Sigmoid colon (tissue), 7 donors: ENCODE results near the gene PTGS1. TPM values are rescaled to one million over a fixed set of nuclear protein-coding genes. Genes with fewer than 3 reads are reported as not detected.
"Not testable (repeated sequence)": the region's sequence is repeated elsewhere in the genome, so short reads cannot be mapped to it uniquely, and the experiment has no call there.

Experiments used
- DNase-seq: peaks from one replicate; pipeline ENCODE4 v3.0.0-alpha.2; 2019
- H3K27ac ChIP-seq, 4 donors: fragments of 200-600 bp; sonication (generic); one replicate each; pipeline ENCODE4 v1.5.1; 2016 to 2019; ENCODE audit warnings: mild to moderate bottlenecking in 1 of 4
- H3K27me3 ChIP-seq, 3 donors: fragments of 200-600 bp; sonication (generic); one replicate each; pipeline ENCODE4 v1.5.1; 2019; ENCODE audit warnings: mild to moderate bottlenecking in 1 of 3
- H3K36me3 ChIP-seq, 4 donors: fragments of 200-600 bp; sonication (generic); one replicate each; pipeline ENCODE4 v1.5.1; 2016 to 2019
- H3K4me1 ChIP-seq, 4 donors: fragments of 200-600 bp; sonication (generic); one replicate each; pipeline ENCODE4 v1.5.1; 2017 to 2019
- H3K4me3 ChIP-seq, 4 donors: fragments of 200-600 bp; sonication (generic); one replicate each; pipeline ENCODE4 v1.5.1; 2017 to 2019; ENCODE audit warnings: mild to moderate bottlenecking in 2 of 4, moderate library complexity in 1 of 4
- H3K9me3 ChIP-seq, 4 donors: fragments of 200-600 bp in 3 of 4; sonication (generic) in 3 of 4; one replicate each; pipeline versions ENCODE4 v1.5.1 to v1.6.1; 2013 to 2019
- CTCF ChIP-seq, 4 experiments: fragments of 450-650 bp in 3 of 4; fragments of 200-600 bp in 1 of 4; IDR thresholded peaks; one replicate each; pipeline ENCODE4 v1.5.1; 2016 to 2019; ENCODE audit warnings: antibody characterized with exemption in 4 of 4, mild to moderate bottlenecking in 3 of 4, moderate library complexity in 2 of 4
- EP300 ChIP-seq, 4 donors: sonication (generic); formaldehyde crosslinking; IDR thresholded peaks; one replicate each; pipeline ENCODE4 v1.6.1; 2017; ENCODE audit warnings: antibody characterized with exemption in 4 of 4
- POLR2A ChIP-seq, 2 donors: fragments of 450-650 bp; IDR thresholded peaks; one replicate each; pipeline ENCODE4 v1.6.1; 2016; ENCODE audit warnings: antibody characterized with exemption in 2 of 2, mild to moderate bottlenecking in 2 of 2, moderate library complexity in 2 of 2
- POLR2AphosphoS5 ChIP-seq, 4 donors: sonication (generic); formaldehyde crosslinking; IDR thresholded peaks; one replicate each; pipeline ENCODE4 v1.6.1; 2017; ENCODE audit warnings: antibody characterized with exemption in 4 of 4
- WGBS, 2 donors: extraction: QIAGEN DNeasy Blood & Tissue Kit; methylation state at CpG; one replicate each; pipeline ENCODE4 v1.1.7; 2013; 5-methylcytosine and 5-hydroxymethylcytosine counted together
- intact Hi-C: fragments of 100-400 bp; cut with DNase I; formaldehyde crosslinking; loops from one replicate; pipeline ENCODE4 v1.15.1; 2023
- polyA plus RNA-seq, 3 donors: library from polyadenylated mRNA; stranded (reverse); fragments of 200-250 nt; gene quantifications; one replicate each; pipeline ENCODE4 v1.2.3, GENCODE V29; 2013
- total RNA-seq, 4 donors: library from RNA; depleted of rRNA; stranded (reverse); fragments of >200 nt; gene quantifications; one replicate each; pipeline ENCODE4 v1.1.0, GENCODE V29; 2016
- donor health status: healthy with polysubstance abuse.
- donor health status: Bipolar disorder and iron deficiency.
- donor health status: healthy.

The PTGS1 gene
- total and polyA plus RNA-seq, 7 donors: 3.0 to 150 (median 72.6) TPM

GRCh38 chr9:122360891-122361290 is 9.9 kb upstream of the PTGS1 start:
- H3K4me1 ChIP-seq: peaks cover 0 to 36% (median 25%) of the 10 kb centered on the region in 4 donors
- TF ChIP-seq POLR2AphosphoS5 (IDR thresholded peaks at IDR 0.05) (peak in 2 of 4 donors; percentile 42 to 44), POLR2A (IDR thresholded peaks at IDR 0.05) (no peak)
- H3K27me3 ChIP-seq: no peaks in the 10 kb centered on the region
- no peaks in the 10 kb centered on the region for H3K36me3 ChIP-seq
- no peaks in the 10 kb centered on the region for H3K9me3 ChIP-seq
- intact Hi-C loops: loop anchor here (1.0 kb wide), 1 partner anchor 19 kb away; no protein-coding TSS in a partner anchor
- DNase-seq: no peak
- WGBS, 2 donors: 77 to 80% methylated on average over 8 of the region's 8 CpGs
- H3K4me3 ChIP-seq: no peak overlapping the region
- peak overlapping the region; percentile 67 to 79 (median 72) for H3K27ac ChIP-seq

- WGBS, 2 donors: 92 to 93% methylated on average over 12 of the region's 12 CpGs
- DNase-seq, H3K4me3 ChIP-seq, intact Hi-C loops, H3K27me3 ChIP-seq, H3K36me3 ChIP-seq, H3K9me3 ChIP-seq: not testable (repeated sequence)
- Histone ChIP-seq H3K27ac (peak overlapping the region in 3 of 4 donors; percentile 76 to 79 (median 78)), H3K4me1 (peaks cover 0 to 53% (median 38%) of the 10 kb centered on the region in 4 donors)
Observed at GRCh38 chr9:122363131-122363530, 7.7 kb upstream of the PTGS1 start.

- Histone ChIP-seq H3K27me3 (no peaks in the 10 kb centered on the region), H3K4me1 (peaks cover 0 to 53% (median 38%) of the 10 kb centered on the region in 4 donors), H3K9me3 (no peaks in the 10 kb centered on the region), H3K36me3 (no peaks in the 10 kb centered on the region), H3K27ac (peak overlapping the region; percentile 75 to 79 (median 77)), H3K4me3 (no peak overlapping the region)
- intact Hi-C loops: no loop called here
- DNase-seq: no peak
- WGBS, 2 donors: 92 to 93% methylated on average over 10 of the region's 10 CpGs
- TF ChIP-seq POLR2AphosphoS5 (IDR thresholded peaks at IDR 0.05) (no peak), EP300 (IDR thresholded peaks at IDR 0.05) (no peak), CTCF (IDR thresholded peaks at IDR 0.05) (no peak)
Observed at GRCh38 chr9:122364117-122364782, 6.6 kb upstream of the PTGS1 start.

GRCh38 chr9:122364783-122365150 is 6.1 kb upstream of the PTGS1 start:
- H3K9me3 ChIP-seq: no peaks in the 10 kb centered on the region
- intact Hi-C loops: loop anchor here (5.0 kb wide), 1 partner anchor 202 kb away; no protein-coding TSS in a partner anchor
- 87 to 91% methylated on average over 10 of the region's 10 CpGs for WGBS, 2 donors
- no peaks in the 10 kb centered on the region for H3K36me3 ChIP-seq
- no peak for DNase-seq
- H3K4me1 ChIP-seq: peaks cover 0 to 52% (median 36%) of the 10 kb centered on the region in 4 donors
- no peaks in the 10 kb centered on the region for H3K27me3 ChIP-seq
- peak overlapping the region; percentile 75 to 79 (median 77) for H3K27ac ChIP-seq
- TF ChIP-seq POLR2AphosphoS5 (IDR thresholded peaks at IDR 0.05) (no peak), CTCF (IDR thresholded peaks at IDR 0.05) (no peak), POLR2A (IDR thresholded peaks at IDR 0.05) (no peak), EP300 (IDR thresholded peaks at IDR 0.05) (no peak)
- no peak overlapping the region for H3K4me3 ChIP-seq

GRCh38 chr9:122366074-122366660 is 4.7 kb upstream of the PTGS1 start:
- Histone ChIP-seq H3K36me3 (no peaks in the 10 kb centered on the region), H3K27ac (peak overlapping the region; percentile 75 to 79 (median 77)), H3K4me1 (peaks cover 0 to 46% (median 29%) of the 10 kb centered on the region in 4 donors), H3K9me3 (no peaks in the 10 kb centered on the region), H3K4me3 (no peak overlapping the region), H3K27me3 (no peaks in the 10 kb centered on the region)
- no peak for DNase-seq
- WGBS, 2 donors: 41 to 63% methylated on average over 6 of the region's 6 CpGs
- intact Hi-C loops: loop anchor here (5.0 kb wide), 1 partner anchor 204 kb away; no protein-coding TSS in a partner anchor
- TF ChIP-seq EP300 (IDR thresholded peaks at IDR 0.05): peak in 2 of 4 donors; percentile 67 to 76
- TF ChIP-seq POLR2AphosphoS5 (IDR thresholded peaks at IDR 0.05): peak; percentile 39 to 65 (median 62)
- TF ChIP-seq CTCF (IDR thresholded peaks at IDR 0.05): no peak
